ENCODE measurements around the gene LMX1B.
"Not testable (repeated sequence)": the region's sequence is repeated elsewhere in the genome, so short reads cannot be mapped to it uniquely, and the experiment has no call there.

LMX1B gene

DNA sequence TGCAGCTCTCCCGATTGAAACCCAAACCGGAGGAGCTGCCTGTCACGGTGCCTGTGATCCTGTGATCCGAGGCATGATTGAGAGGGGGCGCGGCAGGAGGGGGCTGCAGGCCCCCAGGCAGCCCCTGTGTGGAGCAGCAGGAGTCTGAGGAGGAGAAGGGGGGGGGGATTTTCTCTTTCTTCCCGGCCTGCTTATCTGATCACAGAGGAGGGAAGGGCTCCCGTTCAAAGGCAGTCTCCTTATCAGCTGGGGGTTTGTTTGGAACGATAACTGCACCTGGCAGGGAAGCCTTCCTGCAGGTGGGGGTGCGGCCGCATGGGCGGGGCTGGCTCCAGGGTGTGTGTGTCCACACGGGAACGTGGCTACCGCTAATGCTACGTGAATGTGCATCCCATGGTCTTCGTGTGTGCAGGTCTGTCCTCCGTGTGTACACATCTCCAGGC lies 38.4 kb downstream of the LMX1B start:
- no peak for FAIRE-seq
- DNase-seq (ENCODE audit: insufficient read length, low spot score) = no peak

DNA sequence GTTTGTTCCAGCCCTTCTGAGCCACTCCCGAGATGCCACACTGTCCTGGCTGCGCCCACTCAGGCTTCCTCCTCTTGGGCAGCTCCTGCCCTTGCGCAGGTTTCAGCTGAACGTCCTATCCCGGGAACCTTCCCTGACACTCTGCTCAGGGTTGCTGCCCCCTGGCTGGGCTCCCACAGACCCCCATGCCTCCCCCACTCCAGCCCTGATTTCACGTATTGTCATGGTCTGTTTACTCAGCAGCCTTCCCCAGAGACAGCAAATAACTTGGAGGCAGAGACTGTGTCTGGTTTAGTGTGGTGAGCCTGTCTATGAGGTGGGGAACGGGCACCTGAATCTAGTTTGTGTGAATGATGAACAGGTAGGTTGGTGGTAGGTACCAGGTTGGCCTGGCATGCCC lies 40.4 kb downstream of the LMX1B start:
- DNase-seq (ENCODE audit: insufficient read length, low spot score) (no peak), FAIRE-seq (no peak)

DNA sequence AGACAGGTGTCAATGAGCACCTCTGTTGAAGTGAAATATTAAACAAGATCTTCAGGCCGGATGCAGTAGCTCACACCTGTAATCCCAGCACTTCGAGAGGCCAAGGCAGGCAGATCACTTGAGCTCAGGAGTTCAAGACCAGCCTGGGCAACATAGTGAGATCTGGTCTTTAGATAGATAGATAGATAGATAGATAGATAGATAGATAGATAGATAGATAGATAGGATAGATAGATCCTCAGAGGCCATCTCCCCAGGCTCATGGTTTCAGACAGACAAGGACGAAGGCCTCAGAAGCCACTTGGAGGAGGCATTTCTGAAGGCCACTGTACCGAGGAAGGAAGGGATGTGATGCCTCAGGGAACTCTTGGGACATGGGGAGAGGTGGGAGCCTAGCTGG lies 42.5 kb downstream of the LMX1B start:
- not testable (repeated sequence) for DNase-seq (ENCODE audit: insufficient read length, low spot score); FAIRE-seq

DNA sequence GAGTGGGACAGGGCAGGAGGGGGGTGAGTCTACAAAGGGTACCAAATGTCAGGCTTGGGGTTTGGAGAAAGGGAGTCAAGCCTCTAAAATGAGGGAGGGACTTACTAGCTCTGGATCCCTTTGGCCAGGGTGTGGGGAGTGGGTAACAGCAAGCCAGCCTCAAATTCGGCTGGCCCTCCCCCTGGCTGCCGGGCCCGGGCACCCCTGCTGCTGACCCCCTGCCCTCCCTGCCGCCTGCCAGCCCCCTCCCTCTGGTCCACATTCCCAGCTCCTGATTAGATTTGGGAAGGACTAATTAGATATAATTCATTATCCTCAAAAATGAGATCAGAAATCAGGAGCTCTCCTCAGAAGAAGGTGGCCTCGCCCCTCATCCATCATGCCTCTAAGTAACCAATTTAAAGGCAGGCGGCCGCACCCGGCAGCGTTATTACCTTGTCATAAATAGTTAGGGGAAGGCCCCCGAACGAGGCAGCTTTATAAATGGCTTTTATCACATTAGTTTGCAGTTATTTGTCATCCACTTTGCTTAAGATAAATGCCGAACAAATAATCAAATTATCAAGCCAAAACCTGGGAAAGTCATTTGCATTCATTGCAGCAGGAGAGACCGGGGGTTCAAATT lies 44.6 kb downstream of the LMX1B start:
- no peak for DNase-seq (ENCODE audit: insufficient read length, low spot score)
- no peak for FAIRE-seq

DNA sequence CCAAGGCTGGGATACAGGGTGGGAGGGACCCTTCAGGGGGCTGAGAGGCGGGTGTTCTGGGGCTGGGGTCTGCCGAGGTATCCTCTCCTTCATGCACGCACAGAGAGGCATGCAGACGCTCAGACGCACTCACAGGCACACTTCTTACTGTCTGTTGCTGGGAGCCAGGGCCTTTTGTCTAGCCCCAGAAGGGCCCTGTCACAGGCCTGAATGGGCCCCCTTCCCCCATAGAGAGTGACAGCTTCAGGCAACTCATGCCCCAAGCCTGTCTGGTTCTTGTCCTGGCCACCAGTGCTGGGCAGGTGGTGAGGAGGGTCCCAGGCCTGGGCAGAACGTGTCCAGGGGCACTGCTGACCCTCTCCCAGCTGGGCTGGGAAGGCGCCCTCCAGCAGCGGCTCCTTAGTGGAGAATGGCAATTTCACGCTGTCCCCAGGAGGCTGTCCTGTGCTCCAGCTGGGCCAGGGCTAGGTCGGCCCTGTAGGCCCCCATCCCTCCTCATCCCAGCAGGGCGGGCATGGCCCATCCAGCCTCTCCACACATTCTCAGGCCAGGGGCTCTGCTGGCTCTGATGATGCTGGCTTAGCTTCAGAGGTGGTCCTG lies 45.3 kb downstream of the LMX1B start:
- DNase-seq (ENCODE audit: insufficient read length, low spot score) (no peak), FAIRE-seq (no peak)

DNA sequence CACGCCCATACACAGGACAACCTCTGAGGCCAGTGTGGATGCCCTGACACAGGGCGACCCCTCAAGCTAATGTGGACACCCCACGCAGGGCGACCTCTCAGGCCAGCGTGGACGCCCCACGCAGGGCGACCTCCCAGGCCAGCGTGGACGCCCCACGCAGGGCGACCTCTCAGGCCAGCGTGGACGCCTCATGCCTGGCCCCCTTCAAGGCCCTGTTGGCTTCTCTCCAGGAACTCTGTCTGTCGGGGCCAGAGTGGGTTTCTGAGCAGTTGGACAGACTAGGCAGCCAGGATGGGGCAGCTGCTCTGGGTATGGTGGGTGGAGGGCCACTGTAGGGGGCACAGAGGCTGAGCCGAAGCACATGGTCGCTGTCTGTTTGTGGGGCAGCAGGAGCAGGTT lies 47.4 kb downstream of the LMX1B start:
- no peak for DNase-seq (ENCODE audit: insufficient read length, low spot score)
- no peak for FAIRE-seq

DNA sequence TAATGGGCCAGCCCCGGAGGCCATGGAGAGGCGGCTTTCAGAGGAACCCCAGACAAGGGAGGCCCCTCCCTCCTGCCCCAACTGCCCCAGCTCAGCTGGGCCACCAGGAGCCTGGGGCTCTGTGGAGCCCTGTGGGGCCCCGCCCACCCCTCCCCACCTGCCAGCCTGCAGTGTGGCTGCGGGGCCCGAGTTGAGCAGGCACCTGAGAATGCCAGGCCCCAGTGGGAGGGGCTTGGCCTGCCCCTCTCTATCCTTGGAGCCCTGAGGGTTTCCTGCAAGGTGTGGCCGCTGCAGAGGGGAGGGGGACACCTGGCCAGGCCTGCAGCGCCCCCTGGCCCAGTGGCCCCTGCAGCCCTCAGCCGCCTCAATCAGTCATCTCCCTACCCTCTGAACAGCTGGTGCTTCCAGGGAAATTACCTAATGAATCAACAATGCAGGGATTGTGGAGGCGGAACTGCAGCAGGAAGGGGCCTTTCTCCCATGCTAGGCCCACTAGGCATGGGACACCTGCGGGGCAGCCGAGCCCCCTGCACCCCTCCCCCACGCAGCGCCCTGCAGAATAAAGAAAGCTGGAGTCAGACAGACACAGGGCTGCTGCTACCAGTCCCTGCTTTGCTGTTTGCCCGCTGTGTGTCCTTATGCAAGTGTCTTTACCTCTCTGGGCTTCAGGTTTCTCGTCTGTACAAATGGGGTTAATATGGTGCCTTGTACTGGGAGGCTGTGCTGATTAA lies 48.0 kb downstream of the LMX1B start:
- no peak for FAIRE-seq
- DNase-seq (ENCODE audit: insufficient read length, low spot score) = peak; percentile 69

DNA sequence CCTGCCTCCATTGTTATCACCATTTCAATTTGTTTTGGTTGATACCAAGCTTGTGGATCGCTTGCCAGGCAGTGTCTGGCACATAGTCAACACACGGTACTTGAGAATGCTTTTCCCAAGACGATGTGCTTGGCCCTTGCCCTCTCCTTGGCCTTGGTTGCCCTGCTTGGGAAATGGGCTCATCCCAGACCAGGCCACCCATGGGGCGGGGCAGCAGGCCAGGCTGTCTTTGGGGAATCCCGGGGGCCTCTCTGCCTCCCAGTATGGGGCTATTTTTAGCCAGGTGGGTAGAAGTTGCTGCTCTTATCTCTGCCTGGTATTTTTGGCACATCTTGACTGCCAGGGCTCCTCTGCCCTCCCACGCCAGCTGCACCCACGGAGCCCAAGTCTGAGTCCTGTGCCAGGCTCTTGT lies 49.9 kb downstream of the LMX1B start:
- no peak for DNase-seq (ENCODE audit: insufficient read length, low spot score)
- peak; percentile 44 for FAIRE-seq

DNA sequence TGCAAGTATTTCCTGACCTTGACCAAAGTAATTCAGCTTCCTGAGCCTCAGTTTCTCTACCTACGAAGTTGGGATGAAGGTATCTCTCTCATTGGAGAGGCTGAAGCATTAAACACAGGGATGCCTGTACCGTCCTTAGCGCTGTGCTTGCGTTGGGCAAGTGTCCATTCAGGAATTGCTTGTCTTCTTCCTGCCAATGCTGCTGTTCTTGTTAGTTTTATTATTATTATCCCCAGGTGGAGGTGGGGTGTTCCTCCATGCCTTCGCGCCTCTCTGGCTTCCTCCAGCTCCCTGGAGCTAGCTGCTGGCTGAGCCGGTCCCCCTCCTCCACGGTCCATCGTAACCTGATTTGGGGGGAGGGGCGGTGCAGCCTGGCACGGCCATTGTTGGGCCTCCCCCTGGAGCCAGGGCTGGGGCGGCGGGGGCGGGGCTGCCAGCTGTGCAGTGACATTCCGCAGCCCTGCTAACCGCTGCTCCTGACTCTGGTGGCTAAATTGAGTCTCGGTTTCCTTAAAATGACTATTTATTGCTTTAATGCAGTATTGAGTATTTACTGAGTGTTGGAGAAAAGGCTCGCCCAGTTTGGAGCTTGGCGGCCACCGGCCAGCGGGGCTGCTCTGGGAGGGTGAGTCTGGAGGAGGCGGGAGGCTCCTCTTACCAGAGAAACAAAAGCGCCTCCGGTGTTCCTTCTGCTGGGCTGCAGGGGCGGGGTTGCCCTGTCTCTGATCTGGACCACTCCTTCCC lies 51.3 kb downstream of the LMX1B start:
- DNase-seq (ENCODE audit: insufficient read length, low spot score) = no peak

DNA sequence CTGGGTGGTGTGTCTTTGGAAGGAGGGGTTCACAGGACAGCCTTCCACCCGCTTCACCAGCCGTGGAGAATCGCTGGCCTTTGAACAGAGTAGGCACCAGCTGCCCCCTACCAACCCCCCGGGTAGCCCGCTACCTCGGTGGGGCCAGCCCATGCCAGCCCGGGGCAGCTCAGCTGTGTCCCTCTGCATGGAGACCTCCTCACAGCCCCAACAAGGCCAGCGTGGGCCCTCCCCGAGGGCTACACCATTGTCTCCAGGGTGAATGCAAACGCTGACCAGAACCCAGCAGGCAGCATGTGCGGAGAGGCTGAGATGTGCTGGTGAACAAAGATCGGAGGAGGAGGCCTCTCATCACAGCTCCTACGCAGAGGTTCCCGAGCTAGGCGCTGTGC lies 51.9 kb downstream of the LMX1B start:
- no peak for FAIRE-seq
- DNase-seq (ENCODE audit: insufficient read length, low spot score) = no peak

More for the DNA sequence above, 51.3 kb downstream of the LMX1B start:
- no peak for FAIRE-seq

DNA sequence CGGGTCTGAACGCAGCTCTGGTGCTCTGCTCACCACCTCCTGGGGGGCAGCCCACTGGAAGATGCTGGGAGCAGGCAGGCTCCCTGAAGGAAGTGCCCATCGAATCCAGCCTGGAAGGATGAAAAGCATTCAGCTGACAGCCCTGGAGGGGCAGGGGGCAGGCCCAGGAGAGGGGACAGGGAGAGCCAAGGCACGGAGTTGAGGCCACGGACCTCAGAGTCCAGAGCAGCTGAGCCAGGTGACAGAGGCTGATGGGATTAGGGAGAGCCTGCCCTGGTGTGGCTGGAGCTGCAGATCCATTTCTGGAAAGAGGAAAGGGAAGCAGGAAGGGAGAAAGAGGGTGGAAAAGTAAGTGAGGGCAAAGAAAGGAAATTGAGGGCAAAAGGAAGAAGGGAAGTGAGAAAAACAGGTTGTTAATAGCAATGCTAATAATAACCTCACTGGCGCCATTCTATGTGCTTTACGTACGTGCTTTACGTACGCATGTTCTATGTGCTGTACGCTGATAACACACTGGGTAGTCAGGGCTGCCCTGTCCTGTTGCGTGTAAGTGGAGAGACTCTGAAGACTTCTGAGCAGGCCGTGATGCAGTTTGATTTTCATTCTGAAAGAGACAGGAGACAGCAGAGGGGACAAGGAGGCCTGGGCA lies 52.6 kb downstream of the LMX1B start:
- DNase-seq (ENCODE audit: insufficient read length, low spot score) (no peak), FAIRE-seq (no peak)

DNA sequence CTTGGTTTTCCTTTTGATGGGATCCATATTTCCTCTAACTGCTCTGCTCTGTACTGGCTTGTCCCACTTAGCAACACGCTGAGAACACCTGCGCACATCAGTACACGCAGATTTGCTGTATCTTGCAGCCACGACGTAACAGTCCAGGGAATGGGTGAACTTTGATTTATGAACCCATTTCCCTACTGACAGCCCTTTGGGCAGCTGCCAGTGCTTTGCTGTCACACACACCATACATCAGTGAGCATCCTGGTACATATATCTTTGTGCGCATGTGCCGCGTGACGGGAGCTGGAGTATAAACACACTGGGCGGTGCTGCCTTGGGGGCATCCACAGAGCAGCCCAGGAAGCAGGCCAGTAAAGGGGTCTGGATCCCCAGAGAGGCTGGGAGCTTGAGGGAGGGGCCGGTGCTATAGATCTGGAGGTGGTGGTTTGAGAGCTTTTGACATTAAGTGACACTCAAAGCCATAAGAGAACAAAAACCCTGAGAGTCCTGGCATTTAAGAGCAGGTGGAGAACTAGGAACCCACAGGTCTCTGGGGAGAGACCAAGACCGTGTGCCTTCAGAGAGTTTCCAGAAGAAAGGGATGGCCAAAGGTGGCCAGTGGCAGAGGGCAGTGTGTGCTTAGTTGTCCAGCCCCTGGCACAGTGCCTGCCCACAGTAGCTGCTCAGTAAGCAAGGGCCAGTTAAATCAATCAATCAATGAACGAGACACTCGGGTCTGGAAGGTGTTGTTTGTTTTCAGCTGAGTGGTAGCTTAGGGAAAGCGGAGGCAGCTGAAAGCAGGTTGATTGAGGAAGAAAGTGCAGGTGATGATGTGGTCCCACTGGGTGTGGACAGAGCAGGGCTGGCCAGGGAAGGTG lies 53.7 kb downstream of the LMX1B start:
- no peak for DNase-seq (ENCODE audit: insufficient read length, low spot score)
- FAIRE-seq = no peak

DNA sequence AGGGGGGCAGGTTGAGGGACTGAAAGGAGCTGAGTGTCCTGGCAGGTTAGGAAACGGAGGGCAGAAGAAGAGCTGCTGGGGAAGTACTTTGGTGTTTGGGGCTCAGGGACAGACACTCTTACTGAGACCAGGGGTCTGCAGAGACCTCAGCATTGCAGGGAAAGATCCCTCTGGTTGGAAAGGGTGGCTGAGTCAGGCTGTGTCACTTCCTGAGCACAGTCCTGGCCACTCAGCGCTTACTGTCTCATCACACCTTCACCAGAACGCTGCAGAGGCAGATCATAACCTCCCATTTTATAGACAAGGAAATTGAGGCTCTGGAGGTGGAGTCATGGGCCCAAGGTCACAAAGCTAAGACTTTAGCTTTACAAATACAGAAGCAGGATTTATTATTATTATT lies 54.3 kb downstream of the LMX1B start:
- no peak for FAIRE-seq
- DNase-seq (ENCODE audit: insufficient read length, low spot score) = no peak

DNA sequence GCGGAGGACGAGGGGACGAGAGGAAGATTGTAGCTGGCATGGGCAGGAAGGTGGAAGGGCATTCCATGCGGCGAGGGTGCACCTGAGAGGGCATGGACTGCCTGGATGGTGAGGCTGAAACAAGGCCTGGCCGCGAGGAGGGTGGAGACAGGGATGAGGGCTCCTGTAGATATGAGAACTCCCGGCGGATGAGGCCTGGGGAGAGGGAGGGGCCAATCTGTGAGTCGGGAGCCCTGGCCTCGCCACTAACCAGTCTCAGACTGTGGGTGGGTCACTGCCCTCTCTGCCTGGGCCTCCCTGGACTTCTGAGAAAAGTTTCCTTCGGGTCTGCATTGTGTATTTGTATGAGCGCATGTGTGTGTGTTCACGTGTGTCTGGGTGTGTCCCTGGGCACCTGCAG lies 55.4 kb downstream of the LMX1B start:
- no peak for DNase-seq (ENCODE audit: insufficient read length, low spot score)

DNA sequence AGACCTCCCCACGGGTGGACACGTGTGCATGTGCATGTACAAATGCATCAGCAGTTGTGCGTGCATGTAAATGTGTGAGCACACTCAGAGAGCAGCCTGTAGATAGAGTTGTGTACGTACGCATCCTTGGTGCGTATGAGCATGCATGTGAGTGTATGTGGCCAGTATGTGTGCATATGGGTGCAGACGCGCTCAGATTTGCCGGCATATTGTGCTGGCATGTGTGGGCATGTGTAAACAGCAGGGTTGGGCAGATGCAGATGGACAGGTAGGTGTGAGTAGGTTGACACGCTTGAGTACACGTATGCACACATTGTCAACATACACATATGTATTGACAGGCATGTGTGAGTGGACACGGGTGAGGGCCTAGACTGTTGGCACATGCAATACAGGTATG lies 56.5 kb downstream of the LMX1B start:
- FAIRE-seq (no peak), DNase-seq (ENCODE audit: insufficient read length, low spot score) (no peak)

More for the DNA sequence above, 55.4 kb downstream of the LMX1B start:
- no peak for FAIRE-seq

DNA sequence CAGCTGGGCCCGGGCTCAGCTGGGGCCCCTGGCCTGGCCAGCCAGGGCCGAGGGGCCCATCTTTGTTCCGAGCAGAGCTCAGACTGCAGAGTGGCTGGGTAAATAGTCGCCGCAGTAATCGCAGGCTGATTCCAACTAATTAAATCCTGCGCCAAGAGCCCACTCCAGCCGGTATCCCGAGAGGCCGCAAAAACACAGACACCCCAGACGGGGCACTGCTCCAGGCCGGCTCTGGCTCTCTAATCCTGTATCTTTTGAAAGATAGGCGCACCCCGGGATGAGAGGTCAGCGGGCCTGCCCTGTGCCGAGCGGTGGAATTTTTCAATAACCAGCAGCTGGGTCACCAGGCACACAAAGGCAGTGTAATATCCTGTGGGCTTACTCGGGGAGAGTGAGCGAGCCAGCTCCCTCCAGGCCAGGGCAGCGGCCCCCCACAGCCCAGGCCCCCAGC lies 57.7 kb downstream of the LMX1B start:
- DNase-seq (ENCODE audit: insufficient read length, low spot score) (no peak), FAIRE-seq (no peak)

DNA sequence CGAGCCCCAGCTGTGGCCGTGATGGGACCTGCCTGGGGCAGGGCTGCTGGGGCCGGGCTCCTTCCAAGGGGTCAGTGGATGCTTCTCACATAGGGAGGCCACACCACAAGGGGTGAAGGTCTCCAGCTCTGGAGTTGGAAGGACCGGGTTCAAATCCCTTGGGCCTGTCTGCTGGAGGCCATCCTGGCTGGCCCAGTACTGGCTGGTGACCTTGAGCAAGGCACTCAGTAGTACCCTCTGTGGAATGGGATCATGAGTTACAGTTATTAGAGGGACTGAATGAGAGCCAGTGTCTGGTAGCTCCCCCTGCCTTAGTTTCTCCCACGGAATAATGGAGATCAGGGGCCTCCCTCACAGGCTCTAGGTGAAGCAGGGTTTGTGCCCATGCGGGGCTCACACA lies 58.3 kb downstream of the LMX1B start:
- DNase-seq (ENCODE audit: insufficient read length, low spot score) = no peak

DNA sequence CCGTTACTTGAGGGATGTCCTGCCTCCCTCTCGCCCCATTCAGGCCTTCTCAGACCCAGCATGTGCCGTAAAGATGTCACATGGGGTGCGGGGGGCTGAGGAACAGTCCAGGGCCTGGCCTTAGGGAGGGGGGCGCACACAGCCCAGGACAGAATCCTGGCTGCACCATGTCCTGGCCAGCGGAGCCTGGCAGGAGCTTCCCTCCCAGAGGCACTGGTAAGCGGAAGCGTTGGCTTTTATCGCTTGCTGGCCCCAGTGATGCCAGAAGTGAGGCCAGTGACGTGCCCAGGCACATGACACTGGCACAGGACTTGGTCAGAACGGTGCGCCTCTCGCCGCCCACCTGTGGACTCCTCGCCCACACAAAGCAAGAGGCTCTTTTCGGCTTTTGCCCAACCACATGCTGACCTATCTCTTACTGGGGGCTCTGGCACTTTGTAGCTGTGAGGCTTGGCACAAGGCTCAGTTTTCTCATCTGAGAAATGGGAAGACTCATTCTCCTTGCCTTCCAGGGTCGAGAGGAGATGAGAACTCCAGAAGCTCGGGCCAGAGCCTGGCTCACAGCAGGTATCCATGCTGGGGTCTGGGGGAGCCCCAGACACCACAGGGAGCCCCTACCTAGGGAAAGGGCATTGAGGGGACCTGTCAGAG lies 59.0 kb downstream of the LMX1B start:
- DNase-seq (ENCODE audit: insufficient read length, low spot score) = no peak
- FAIRE-seq = no peak

More for the DNA sequence above, 58.3 kb downstream of the LMX1B start:
- FAIRE-seq = no peak

DNA sequence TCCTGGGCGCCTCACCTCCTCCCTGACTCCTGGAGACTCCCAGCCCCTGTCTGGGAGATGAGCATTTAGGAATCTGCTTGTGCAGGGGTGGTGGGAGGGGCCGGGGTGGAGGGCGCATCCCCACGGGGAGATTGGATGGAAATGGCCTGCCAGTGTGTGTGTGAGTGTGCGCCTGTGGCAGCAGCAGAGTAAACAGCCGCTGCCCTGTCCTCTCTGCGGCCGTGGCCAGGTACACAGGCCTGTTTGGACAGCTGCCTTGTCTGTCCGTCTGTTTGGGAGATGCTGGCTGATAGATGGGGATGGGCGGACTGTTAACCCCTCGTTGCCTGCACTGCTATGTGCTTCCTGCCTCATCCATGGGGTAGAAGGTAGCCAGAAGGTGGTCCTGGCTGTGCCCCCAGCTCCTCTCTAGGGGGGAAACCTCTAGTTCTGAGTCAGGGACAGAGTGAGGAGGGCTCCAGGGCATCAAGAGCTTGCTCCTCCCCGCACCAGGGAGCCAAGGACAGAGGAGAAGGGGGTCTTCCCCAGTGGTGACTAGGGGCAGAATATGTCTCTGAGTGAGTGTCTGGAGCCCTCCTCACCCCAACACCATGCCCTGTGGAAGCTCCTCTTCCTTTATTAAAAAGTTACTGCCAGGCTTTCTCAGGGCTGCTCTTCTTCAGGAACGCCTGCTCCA lies 60.1 kb downstream of the LMX1B start:
- DNase-seq (ENCODE audit: insufficient read length, low spot score) (no peak), FAIRE-seq (no peak)
